GM21576 (cell line): ENCODE results near the gene PREB.

Source experiments
- ATAC-seq: cut with Tn5 transposase; IDR thresholded peaks from one replicate; pipeline ENCODE4 v1.9.1; 2021; ENCODE audit warnings: mild to moderate bottlenecking, moderate library complexity; ENCODE audit not compliant: unreplicated experiment

PREB gene

DNA sequence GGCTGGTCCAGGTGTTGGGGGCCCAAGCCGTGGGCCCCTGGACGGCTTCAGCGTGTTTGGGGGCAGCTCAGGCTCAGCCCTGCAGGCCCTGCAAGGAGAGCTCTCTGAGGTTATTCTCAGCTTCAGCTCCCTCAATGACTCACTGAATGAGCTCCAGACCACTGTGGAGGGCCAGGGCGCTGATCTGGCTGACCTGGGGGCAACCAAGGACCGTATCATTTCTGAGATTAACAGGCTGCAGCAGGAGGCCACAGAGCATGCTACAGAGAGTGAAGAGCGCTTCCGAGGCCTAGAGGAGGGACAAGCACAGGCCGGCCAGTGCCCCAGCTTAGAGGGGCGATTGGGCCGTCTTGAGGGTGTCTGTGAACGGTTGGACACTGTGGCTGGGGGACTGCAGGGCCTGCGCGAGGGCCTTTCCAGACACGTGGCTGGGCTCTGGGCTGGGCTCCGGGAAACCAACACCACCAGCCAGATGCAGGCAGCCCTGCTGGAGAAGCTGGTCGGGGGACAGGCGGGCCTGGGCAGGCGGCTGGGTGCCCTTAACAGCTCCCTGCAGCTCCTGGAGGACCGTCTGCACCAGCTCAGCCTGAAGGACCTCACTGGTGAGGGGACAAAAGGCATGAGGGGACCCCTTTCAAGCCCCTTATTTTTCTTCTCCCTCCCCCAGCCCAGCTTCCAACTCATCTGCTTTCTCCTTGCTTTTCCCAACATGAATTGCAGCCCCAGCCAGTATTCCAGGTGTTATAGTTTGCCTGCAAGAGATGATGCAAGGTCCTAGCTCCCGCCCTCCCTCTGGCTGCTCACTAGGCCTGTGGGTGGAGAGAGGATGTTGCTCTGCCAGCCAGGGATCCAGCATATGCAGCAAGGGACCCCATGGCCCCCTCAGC, 50.8 kb downstream of the PREB start:
- ATAC-seq, result no peak

DNA sequence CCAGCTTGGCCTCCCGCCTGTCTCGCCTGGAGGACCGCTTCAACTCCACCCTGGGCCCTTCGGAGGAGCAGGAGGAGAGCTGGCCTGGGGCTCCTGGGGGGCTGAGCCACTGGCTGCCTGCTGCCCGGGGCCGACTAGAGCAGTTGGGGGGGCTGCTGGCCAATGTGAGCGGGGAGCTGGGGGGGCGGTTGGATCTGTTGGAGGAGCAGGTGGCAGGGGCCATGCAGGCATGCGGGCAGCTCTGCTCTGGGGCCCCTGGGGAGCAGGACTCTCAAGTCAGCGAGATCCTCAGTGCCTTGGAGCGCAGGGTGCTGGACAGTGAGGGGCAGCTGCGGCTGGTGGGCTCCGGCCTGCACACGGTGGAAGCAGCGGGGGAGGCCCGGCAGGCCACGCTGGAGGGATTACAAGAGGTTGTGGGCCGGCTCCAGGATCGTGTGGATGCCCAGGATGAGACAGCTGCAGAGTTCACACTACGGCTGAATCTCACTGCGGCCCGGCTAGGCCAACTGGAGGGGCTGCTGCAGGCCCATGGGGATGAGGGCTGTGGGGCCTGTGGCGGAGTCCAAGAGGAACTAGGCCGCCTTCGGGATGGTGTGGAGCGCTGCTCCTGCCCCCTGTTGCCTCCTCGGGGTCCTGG, 51.5 kb downstream of the PREB start:
- no peak for ATAC-seq

DNA sequence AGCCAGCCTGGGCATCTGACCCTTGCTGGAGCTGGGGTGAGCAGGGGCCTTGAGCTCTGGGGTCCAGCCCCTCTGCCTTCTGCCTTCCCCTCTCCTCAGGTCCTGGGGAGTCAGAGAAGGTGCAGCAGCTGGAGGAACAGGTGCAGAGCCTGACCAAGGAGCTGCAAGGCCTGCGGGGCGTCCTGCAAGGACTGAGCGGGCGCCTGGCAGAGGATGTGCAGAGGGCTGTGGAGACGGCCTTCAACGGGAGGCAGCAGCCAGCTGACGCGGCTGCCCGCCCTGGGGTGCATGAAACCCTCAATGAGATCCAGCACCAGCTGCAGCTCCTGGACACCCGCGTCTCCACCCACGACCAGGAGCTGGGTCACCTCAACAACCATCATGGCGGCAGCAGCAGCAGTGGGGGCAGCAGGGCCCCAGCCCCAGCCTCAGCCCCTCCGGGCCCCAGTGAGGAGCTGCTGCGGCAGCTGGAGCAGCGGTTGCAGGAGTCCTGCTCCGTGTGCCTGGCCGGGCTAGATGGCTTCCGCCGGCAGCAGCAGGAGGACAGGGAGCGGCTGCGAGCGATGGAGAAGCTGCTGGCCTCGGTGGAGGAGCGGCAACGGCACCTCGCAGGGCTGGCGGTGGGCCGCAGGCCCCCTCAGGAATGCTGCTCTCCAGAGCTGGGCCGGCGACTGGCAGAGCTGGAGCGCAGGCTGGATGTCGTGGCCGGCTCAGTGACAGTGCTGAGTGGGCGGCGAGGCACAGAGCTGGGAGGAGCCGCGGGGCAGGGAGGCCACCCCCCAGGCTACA, 52.3 kb downstream of the PREB start:
- no peak for ATAC-seq
